ENCODE data around the gene MGAT4C. TPM values are rescaled to one million over a fixed set of nuclear protein-coding genes. Genes with fewer than 3 reads are reported as not detected.

The MGAT4C gene
- total RNA-seq, 2 donors from 2014 or later = 0.05 to 0.24 TPM

DNA sequence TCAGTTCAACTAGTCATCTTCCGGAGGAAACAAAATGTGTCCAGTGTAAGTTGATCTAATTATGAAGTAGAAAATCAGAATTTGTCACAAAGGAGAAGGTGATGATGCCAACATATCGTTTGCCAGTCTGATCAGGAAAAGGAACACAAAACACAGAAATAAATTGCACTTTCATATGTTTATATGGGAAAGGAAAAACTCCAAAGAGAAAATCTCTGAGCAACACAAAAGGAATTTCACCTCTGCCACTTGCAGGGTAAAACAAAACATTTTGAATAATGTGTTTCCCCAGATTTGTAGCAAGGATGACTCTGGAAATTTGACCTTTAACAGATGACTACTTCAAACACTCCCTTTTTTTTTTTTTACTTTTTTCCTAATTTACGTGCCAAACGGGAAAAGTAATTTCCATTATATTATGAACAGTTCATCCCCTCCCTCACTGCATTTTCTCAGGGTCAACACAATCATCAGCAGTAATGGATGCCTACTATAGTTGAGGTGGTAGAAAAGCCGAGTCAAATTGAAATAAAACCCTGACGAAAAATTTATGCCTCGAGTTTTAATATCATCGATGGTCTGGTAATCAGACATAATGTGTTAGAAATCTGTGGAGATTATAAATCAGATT, 25.6 kb downstream of the MGAT4C start:
- no peaks in the 10 kb centered on the region for H3K27me3 ChIP-seq
- no peak overlapping the region for H3K27ac ChIP-seq
- H3K36me3 ChIP-seq = no peaks in the 10 kb centered on the region
- intact Hi-C loops (cut with DNase I) = no loop called here
- no peaks in the 10 kb centered on the region for H3K9me3 ChIP-seq
- no peak for DNase-seq
- H3K9ac ChIP-seq (ENCODE audit: low read depth in 2 of 2, low read length in 2 of 2) = no peak overlapping the region
- no peaks in the 10 kb centered on the region for H3K4me1 ChIP-seq
- TF ChIP-seq, protein P1, sequence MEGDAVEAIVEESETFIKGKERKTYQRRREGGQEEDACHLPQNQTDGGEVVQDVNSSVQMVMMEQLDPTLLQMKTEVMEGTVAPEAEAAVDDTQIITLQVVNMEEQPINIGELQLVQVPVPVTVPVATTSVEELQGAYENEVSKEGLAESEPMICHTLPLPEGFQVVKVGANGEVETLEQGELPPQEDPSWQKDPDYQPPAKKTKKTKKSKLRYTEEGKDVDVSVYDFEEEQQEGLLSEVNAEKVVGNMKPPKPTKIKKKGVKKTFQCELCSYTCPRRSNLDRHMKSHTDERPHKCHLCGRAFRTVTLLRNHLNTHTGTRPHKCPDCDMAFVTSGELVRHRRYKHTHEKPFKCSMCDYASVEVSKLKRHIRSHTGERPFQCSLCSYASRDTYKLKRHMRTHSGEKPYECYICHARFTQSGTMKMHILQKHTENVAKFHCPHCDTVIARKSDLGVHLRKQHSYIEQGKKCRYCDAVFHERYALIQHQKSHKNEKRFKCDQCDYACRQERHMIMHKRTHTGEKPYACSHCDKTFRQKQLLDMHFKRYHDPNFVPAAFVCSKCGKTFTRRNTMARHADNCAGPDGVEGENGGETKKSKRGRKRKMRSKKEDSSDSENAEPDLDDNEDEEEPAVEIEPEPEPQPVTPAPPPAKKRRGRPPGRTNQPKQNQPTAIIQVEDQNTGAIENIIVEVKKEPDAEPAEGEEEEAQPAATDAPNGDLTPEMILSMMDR (IDR thresholded peaks at IDR 0.05) = no peak
- H3K4me3 ChIP-seq = no peak overlapping the region

DNA sequence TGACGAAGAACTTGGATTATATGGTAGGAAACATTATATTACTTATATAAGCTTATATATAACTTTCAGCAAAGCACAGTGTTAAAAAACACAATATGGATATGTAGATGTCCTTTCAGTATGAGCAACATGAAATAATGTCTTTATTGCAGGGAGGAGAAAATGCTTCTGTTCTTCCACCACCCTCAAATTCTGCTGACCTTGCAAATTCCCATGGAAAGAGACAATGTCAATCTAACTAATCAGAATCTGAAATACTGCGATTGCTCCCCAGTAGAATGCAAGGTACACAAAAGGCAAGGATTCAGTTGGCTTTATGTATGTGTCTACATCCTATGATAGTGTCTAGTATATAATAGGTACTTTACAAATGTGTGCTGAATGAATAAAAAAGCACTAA, 26.4 kb downstream of the MGAT4C start:
- no peak overlapping the region for H3K27ac ChIP-seq

DNA sequence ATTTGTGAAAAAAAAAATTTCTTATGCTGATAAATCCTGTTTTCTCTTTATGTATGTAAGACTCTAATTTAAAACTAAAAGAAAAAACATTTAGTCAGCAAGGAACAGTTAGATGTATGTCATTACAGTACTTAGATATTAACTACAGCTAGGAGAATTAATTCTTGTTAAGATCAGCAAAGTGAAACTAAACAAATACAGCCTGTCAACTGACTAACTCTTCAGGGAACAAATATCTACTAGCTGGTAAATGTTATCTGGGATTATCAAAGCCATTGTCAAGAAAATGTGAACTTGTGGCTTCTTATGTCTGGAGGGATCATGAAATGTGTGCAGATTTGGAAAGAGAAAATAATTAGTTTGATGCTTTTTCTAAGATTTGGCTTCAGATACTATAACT, 27.5 kb downstream of the MGAT4C start:
- DNase-seq = no peak
- Histone ChIP-seq H3K4me1 (no peaks in the 10 kb centered on the region), H3K4me3 (no peak overlapping the region), H3K9me3 (no peaks in the 10 kb centered on the region), H3K27me3 (no peaks in the 10 kb centered on the region), H3K9ac (ENCODE audit: low read depth in 2 of 2, low read length in 2 of 2) (no peak overlapping the region), H3K27ac (no peak overlapping the region), H3K36me3 (no peaks in the 10 kb centered on the region)
- TF ChIP-seq, protein P1 (IDR thresholded peaks at IDR 0.05) = no peak
- intact Hi-C loops (cut with DNase I) = no loop called here

More for the DNA sequence above, 26.4 kb downstream of the MGAT4C start:
- DNase-seq = no peak
- Histone ChIP-seq H3K36me3 (no peaks in the 10 kb centered on the region), H3K9ac (ENCODE audit: low read depth in 2 of 2, low read length in 2 of 2) (no peak overlapping the region), H3K4me1 (no peaks in the 10 kb centered on the region), H3K27me3 (no peaks in the 10 kb centered on the region), H3K9me3 (no peaks in the 10 kb centered on the region), H3K4me3 (no peak overlapping the region)
- intact Hi-C loops (cut with DNase I) = no loop called here
- TF ChIP-seq, protein P1 (IDR thresholded peaks at IDR 0.05) = no peak

DNA sequence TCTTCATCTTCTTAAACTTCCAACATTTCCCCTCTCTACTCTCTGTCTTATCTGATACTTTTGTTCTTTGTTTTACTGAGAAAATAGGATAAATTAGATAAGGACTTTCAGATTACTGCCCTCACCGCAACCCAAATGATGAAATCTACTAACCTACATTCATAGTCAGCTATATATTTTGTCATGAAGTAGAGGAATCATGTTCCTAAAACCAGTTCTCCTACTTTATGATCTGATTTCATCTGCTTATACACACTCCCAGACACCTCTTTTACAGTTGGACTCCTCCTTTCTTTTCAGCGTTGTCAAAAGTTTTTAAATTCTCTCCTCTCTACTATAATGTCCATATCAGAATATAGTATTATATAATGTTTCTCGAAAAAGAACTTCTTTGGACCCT, 29.7 kb downstream of the MGAT4C start:
- H3K9ac ChIP-seq (ENCODE audit: low read depth in 2 of 2, low read length in 2 of 2) = no peak overlapping the region
- TF ChIP-seq, protein P1 (IDR thresholded peaks at IDR 0.05) = no peak
- no peaks in the 10 kb centered on the region for H3K27me3 ChIP-seq
- no peaks in the 10 kb centered on the region for H3K4me1 ChIP-seq
- H3K9me3 ChIP-seq = no peaks in the 10 kb centered on the region
- H3K36me3 ChIP-seq = no peaks in the 10 kb centered on the region
- H3K27ac ChIP-seq = no peak overlapping the region
- intact Hi-C loops (cut with DNase I) = no loop called here
- no peak for DNase-seq
- H3K4me3 ChIP-seq = no peak overlapping the region

DNA sequence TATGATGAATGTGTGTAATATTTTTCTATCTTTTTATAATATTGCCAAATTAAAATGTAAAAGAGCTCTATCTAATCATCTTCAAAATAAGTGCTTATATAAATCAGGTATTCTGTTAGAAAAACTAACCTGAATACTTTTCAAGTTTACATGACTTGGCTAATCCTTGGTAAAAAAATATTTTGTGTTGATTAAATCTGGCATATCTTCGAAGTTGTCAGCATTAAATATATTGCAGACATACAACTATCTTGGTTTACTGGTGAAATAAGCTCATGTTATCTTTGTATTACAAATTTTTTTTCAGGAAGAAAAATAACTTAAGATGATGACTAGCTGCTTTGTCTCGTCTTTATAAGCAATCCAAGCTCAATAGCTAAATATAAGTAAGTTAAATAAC, 39.6 kb downstream of the MGAT4C start:
- Histone ChIP-seq H3K9me3 (no peaks in the 10 kb centered on the region), H3K27me3 (no peaks in the 10 kb centered on the region), H3K4me1 (no peaks in the 10 kb centered on the region), H3K4me3 (no peak overlapping the region), H3K27ac (no peak overlapping the region), H3K9ac (ENCODE audit: low read depth in 2 of 2, low read length in 2 of 2) (no peak overlapping the region), H3K36me3 (no peaks in the 10 kb centered on the region)
- TF ChIP-seq, protein P1 (IDR thresholded peaks at IDR 0.05) = no peak
- DNase-seq = no peak
- intact Hi-C loops (cut with DNase I) = no loop called here
